GM21619 (cell line): ENCODE results near the gene MORN1.
"Not testable (repeated sequence)": the region's sequence is repeated elsewhere in the genome, so short reads cannot be mapped to it uniquely, and the experiment has no call there.

ENCODE experiments used
- ATAC-seq: cut with Tn5 transposase; IDR thresholded peaks from one replicate; pipeline ENCODE4 v1.9.1; 2021; ENCODE audit not compliant: unreplicated experiment

MORN1 gene

DNA sequence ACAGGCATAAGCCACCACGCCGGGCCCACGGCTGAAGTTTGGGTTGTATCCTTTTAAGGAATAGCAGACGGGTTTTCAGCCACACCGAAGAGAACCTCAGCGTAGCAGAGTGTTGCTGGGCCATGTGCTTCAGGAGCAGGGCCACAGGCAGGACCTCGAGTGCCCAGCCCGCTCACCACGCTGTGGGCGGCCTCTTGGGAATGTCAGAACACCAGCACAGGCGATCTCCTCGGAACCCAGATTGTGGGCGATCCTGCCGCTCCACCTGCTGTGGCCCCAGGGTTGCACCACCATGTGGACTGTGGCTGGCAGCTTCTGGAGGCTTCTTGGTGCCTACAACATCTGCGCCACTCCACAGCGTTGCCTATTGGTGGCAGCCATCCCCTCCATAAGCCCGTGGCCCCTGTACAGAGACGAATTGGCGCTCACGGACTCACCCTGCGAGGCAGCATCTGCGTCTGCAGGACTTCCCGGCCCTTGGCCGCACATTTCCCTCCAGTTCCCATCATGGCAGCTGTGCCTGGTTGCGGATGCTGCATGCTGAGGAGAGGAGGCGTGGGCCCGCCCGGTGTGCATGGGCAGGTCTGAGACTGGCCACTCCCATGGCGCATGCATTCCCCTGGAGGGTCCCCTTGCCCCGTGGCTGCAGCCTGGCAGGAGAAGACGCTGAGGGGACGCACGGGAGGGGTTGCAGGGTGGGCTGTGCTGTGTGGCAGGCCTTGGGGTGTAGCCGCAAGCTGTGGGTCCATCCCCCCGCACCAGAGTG lies 93.9 kb downstream of the MORN1 start:
- ATAC-seq: no peak

DNA sequence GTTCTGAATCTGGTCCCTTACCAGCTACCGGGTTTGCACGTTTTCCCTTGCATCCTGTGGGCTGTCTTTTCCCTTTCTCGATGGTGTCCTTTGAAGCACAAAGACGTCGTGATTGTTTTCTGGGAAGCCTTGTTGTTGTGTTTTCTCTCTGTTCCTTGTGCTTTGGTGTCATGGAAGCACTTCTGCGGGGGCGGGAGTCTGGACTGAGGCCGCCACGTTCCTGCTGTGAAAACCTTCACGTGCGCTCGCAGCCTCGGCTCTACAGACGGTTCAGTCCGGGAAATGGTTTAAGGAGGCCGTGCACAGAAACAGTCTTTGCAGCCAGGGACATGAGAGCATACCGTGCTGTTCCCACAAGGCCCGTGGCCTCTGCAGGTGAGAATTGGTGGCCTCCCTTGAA lies 94.7 kb downstream of the MORN1 start:
- no peak for ATAC-seq

DNA sequence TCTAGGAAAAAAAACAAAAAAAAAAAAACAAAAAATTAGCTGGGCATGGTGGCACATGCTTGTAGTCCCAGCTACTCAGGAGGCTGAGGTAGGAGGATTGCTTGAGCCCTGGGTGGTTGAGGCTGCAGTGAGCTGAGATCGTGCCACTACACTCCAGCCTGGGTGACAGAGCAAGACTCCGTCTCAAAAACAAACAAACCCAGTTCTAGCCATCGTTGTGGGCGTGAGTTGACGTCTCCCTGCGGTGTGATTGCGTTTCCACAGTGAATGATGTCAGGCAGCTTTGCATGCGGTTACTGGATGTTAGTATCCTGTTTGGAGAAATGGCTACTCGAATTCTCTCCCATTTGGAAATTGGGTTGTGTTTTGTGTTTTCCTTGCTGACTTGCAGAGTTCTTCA lies 95.1 kb downstream of the MORN1 start:
- not testable (repeated sequence) for ATAC-seq

DNA sequence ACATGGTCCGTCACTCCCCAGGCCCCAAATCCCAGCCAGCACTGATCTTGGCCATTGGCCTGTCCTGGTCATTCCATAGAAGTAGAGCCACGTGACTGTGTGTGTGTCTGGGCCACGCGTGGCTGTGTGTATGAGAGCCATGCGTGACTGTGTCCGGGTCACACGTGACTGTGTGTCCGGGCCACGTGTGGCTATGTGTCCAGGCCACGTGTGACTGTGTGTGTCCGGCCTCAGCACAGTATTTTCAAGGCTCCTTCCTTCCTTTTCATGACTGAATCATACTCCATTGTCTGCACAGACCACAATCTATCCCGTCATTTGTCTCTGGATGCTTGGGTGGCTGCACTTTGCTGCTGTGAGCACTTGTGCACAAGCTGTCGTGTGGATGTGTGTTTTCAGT lies 95.8 kb downstream of the MORN1 start:
- ATAC-seq: no peak

DNA sequence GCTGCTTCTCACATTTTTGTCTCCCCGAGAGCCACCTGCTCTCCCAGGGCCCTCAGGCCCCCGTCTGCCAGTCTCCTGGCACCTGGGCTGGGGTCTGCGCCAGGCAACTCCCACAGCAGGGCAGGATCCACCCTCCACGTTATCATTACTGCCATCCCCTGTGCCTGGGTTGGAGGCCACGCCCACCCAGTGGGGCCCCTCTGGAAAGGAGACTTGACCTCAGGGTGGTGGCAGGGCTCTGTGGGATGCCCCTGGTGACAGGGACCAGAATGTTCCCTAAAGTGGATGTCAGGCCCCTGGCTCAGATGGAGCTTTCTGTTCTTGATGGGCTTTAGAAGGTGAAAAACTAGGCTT lies 96.7 kb downstream of the MORN1 start:
- ATAC-seq: no peak

DNA sequence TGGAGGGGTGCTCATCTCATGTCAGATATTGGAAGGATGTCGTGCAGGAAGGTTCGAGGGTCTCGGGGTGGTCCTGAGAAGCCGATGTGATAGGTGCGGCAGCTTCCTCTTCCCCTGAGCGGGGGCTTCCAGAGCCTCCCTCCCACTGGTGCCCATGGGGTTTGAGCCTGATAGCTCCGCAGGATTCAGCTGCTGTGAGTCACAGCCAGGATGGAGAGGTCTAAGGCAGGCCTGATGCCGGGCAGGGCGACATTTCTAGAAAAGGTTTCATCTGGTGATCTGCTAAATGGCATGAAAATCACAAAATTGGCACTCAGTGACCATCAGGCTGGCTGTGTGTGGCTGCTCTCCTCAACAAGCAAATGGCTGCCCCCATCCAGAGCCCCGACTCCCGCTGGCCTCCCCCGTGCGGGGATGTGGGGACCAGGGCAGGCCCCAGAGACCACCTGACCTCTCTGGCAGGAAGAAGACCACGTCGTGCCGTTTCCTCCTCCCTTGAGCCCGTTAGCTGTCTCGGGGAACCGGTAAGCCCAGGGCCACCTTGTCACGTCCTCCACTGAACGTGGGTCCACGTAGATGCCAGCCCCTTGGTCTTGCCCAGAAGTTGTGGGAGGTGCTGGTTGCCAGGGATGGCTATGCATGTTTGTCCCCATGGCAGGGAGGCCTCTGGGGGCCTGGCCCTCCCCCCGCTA lies 97.2 kb downstream of the MORN1 start:
- no peak for ATAC-seq

DNA sequence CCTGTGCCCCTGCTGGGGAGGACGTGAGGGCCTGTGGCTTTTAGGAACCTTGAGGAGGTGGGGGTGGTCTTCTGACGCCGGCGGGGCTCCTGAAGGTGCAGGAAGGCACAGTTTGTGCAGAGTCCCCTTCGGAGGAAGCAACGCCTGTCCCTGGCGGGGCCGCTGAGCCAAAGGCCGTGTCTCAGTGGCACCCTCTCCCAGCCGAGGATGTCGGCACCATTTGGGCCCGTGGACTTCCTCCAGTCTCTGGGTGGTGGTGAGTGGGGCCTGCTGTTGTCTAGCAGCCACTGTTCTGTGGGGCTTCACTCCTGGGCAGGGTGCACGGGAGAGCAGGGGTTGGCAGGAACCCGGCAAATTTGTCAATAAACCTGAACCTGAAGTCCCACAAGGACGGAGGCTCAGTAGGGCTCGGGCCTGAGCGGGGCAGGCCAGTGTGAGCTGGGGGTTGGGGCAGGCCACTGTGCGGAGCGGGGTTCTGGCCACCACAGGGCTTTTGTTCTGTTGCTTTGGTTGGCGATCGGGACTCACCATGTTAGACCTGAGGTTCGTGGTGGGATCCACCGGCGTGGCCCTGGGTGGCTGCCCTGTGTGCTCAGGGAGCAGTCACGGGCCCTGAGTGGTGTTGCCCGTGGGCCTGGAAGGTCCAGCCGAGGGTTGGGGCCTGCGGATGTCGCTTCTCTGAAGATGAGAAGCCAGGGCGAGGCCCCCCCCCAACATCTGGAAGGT lies 98.5 kb downstream of the MORN1 start:
- ATAC-seq: no peak

DNA sequence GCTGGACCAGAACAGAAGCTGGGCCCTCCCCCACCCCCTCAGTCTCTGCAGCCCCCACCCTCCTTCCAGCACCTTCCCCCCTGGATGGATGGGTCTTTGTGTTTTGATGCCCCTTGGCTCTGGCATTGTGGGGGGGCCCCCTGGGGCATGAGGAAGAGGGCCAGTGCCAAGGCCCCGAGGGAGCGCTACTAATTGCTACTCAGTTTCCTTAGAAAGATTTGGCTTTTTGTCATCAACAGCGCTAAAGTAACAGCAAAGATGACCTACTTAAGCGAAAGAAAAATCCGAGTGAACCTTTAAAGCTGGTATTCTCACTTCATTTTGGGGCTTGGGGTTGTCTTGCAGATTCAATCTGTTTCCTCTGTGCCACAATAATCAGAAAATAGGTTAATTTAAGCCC lies 99.8 kb downstream of the MORN1 start:
- ATAC-seq: no peak

DNA sequence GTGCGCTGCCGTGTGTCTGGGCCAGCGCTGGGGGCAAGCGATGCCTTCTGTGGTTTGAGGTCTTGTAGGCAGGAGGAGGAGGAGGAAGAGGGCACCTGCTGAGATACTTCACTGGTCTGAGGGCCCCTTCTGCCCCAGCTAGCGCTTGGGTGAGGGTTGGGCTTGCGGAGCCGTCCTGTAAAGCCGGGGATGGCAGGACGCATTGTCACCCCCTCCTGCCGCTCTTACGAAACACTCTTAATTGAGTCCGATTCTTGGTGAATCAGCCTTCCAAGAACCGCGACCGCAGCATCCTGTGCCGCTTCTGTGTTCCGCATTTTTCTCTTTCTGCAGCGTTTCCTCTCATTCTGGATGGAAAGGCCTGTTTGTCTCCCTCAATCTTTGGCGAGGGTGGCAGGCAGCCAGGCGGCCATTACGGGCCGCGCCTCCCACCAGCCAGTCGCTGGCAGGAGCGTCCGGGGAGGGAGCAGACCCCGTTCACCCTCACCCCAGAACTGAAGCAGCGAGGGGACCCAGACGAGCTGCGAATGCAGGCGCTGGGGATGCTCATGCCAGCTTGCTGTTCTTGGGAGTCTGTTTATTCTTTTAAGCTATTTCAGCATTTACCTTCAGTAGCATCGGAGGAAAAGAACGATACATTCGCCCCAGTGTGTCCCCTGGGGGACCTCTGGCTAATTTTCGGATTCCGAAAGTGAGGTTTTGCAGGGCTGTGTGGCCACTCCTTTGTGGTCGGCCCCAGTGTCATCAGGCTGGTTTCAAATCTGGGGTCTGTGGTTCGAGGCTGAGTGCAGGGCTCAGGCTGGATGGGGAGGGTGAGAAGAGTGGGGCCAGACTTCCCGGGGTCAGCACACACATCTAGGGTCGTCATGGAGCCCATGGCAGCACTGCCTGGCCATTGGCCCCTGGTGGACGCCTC lies 100.5 kb downstream of the MORN1 start:
- peak; percentile 55 for ATAC-seq

DNA sequence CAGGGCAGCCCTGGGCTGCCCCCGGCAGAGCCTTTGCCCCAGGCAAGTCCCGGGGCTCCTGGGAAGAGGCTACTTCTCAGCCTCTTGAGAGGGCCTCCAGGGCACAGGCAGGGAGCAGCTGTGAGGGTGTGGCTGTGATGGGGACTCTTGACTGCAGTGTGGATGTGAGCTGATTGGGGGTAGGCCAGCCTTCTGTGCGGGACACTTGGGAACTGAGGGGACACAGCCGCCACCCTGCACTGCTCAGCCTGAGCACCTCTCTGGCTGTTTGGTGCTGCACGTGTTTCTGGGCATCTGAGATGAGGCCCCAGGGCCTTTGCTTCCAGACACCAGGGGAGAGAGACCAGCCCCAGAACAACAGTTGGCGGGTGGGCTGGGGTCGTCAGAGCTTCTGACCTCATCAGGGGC lies 101.2 kb downstream of the MORN1 start:
- peak; percentile 21 for ATAC-seq

DNA sequence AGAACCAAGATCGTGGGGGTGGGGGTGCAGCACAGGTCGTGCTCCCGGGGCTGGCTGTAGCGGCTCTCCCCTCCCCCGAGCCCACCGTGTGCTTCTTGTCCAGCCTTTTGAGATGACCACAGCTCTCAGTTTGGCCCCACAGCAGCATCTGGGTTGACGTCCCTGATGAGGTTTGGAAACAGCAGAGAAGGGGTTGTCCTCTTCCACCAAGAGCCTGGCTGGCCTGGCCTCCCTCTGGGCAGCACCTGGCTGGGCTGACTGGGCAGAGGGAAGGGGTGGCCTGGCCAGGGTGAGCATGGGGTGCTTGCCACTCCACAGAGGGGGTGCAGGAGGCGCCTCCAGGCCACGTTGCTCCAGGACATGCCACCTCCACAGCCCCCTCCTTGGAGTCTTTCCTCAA lies 101.7 kb downstream of the MORN1 start:
- ATAC-seq: no peak

DNA sequence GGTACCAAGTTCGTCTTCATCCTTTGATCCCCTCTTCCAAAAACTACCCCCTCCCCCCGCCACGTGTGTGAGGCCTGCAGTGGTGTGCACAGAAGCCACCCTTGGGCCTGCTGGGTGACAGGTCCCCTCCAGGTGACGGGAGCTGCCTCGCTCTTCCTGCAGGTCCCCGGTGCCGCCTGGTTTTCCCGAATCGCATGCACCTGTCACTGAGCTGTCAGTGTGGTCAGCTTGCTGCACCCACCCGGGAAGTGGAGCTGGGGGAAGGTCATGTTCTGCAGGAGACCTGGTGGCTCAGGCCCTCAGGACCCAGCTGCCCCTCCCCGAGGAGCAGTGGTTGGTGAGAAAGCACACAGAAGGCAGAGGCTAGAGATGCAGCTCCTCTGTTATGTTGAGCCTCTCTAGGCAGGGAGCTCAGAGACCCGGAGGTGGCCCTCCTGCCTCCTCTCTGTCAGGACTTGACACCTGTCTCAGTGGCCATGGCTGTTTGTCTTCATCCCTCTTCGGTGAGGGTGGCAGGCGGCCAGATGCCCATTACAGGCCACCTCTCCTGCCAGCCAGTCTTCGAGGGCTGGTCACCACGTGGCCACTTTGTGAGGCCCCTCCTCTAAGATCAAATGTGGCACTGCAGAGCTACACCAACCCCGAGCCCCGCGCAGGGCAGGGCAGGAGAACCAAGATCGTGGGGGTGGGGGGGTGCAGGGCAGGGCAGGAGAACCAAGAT lies 102.4 kb downstream of the MORN1 start:
- ATAC-seq: no peak

DNA sequence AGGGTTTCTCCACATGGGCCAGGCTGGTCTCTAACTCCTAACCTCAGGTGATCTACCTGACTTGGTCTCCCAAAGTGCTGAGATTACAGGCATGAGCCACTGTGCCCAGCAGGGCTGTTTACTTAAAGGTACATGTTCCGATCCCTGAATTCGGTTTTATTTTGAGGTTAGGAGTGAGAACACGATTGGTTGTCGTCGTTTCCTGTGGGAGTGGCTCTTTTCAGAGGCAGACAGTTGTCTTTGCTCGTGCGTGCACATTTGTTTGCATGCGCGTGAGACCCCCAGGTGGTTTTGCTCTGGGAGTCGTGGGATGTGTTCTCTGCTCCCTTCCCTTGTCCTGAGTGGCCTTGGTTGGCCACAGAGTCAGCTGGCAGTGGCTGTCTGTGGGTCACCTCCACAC lies 103.0 kb downstream of the MORN1 start:
- ATAC-seq: no peak

DNA sequence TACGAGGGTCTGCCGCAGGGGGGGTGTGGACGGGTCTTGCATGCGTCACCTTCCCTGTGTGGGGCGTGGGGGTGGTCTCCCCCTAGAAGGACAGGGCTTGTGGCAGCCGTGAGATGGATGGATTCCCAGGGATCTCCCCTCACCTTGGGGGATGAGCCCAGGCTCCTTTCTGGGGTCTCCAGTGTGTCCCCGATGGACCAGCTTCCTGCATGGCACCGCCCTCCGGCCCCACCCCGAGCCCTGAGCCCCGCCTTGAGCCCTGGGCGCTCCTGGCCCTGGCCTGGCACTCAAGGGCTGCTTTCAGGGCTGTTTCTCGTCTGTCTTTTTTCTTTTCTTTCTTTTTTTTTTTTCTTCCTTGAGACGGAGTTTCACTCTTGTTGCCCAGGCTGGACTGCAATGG lies 103.7 kb downstream of the MORN1 start:
- ATAC-seq: no peak

DNA sequence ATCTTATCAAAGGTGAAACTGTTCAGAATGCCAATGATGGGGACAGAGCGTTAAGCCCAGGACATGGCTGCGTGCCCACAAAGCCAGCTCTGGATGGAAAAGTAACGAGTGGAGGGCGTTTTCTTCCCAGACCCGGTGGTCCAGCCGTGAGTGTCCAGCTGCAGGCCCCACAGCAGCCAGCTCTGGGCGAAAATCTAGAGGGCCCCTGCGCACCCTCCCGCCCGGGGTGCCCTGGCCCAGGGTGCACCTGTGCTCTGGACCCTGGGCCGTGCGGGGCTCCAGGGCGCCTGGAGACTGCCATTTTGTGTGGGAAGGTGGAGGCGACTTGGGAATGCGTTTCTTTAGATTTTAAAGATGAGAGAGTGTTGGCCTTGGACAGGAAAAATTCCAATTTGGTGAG lies 104.4 kb downstream of the MORN1 start:
- ATAC-seq: no peak

DNA sequence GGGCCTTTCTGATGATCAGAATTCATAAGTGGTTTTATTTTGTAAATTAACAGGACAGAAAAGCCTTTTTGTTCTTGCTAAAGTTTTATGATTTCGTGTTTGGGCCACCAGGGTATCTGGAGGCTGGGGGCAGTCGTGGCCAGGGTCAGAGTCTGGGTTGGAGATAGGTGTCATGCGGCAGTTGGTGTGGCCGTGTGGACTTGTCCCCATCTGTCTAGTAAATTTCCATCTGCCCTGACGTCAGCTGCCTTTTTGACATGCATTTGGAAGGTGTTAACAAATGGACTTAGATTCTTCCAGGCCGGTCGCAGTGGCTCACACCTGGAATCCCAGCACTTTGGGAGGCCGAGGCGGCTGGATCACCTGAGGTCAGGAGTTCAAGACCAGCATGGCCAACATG lies 106.4 kb downstream of the MORN1 start:
- ATAC-seq: no peak

DNA sequence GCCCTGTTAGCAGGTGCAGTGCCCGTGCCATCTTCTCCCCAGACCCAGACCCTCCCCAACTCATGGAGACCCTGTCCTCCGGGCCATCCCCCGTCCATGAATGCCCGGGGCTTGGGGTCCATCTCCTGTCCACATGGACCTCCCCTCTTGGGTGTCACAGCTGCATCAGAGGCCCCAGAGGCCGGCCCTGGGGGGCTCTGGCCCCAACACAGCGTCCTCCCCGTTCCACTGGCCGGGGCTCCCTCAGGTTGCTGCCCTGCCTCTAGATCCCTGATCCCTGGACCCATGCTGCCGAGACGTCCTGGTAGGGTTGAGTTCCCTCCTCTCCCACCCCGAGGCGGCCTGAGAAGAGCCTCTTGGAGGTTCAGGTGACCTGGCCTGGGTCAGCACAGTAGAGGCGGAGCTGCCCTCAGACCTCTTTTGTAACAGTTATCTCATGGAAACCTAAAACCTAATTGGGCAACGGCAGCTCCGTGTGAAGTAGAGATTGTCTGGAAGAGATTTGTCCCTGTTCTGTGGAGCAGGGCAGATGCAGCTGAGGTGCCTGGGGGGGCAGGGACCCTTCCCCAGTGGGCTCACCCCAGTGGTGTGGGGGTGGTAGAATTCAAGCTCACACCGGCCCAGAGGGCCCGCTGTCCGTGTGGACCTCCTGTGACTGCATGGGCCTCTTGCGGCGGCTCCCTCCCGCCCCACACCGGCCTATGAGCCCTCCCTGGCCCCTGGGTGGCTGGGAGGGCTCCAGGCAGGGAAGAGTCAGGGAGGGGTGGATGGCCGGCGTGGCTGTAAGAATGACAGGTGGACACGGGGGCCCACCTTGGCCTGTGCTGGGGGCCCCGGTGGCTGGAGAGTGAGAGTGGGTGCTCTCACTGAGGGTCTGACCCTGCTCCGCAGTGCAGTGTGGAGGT lies 107.1 kb downstream of the MORN1 start:
- ATAC-seq: no peak

DNA sequence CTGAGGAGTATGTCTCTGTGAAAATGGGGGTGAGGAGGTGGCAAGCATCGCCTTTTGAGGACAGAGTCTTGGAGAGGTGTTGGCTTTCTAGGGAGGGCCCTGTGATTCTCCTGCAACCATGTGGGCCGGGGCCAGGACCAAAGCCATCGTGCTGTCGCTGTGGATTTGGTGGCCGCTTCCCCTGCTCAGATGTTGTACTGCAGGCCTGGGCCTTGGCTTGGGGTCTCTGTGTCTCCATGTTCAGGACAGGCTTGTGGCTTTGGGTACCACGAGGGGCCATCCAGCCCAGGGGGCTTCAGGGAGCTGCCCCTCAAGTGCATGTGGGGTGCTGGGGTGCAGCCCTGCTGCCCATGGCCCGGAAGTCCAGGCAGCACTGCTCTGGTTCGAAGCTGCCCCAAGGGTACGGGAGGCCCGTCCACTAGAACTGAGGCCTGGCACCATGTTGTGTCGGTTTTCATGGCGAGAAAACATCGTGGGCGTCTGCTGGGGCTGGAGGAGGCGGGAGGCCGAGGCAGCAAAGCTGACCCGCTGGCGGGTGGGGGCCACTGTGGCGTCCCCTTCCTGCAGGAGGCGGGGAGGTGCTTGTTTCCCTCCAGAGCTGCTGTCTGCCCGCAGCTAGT lies 107.9 kb downstream of the MORN1 start:
- no peak for ATAC-seq
